DND-41 (cell line): ENCODE measurements around the gene DNAI7.

Experiments used
- ATAC-seq: fragments of 200-7000 bp; cut with Tn5 transposase; 3 replicates; pipeline ENCODE4 v1.9.1; 2021; ENCODE audit warnings: low read depth; ENCODE audit not compliant: insufficient read depth
- DNase-seq: peaks from one replicate; pipeline ENCODE4 v3.0.0-alpha.2; 2020
- H2AFZ ChIP-seq: 2 replicates; pipeline ENCODE4 v1.6.0; 2012; ENCODE audit warnings: low read depth, low read length
- H3K27ac ChIP-seq: 2 replicates; pipeline ENCODE4 v1.5.1; 2012; ENCODE audit warnings: low read length, inconsistent platforms
- H3K27me3 ChIP-seq: fragments of 200-600 bp; sonication (generic); 2 replicates; pipeline ENCODE4 v1.6.0; 2012; ENCODE audit warnings: low read length, mild to moderate bottlenecking, inconsistent platforms; ENCODE audit not compliant: insufficient read depth, poor library complexity
- H3K36me3 ChIP-seq: 2 replicates; pipeline ENCODE4 v1.5.1; 2012; ENCODE audit warnings: low read length, inconsistent platforms; ENCODE audit not compliant: insufficient read depth
- H3K4me1 ChIP-seq: 2 replicates; pipeline ENCODE4 v1.5.1; 2012; ENCODE audit warnings: mild to moderate bottlenecking, low read length; ENCODE audit not compliant: insufficient read depth
- H3K4me2 ChIP-seq: 2 replicates; pipeline ENCODE4 v1.6.0; 2012; ENCODE audit warnings: mild to moderate bottlenecking, moderate library complexity, low read length, inconsistent platforms; ENCODE audit not compliant: insufficient read depth
- H3K4me3 ChIP-seq, 2 experiments: fragments of 200-600 bp in 1 of 2; shearing (Covaris generic) in 1 of 2; 2 replicates each; pipeline ENCODE4 v1.5.1; 2012 to 2016; ENCODE audit warnings: inconsistent platforms in 2 of 2, low read length in 2 of 2, mild to moderate bottlenecking in 2 of 2, low read depth in 1 of 2, moderate library complexity in 1 of 2
- H3K79me2 ChIP-seq: 2 replicates; pipeline ENCODE4 v1.6.0; 2012; ENCODE audit warnings: low read length, inconsistent platforms; ENCODE audit not compliant: insufficient read depth
- H3K9ac ChIP-seq: 2 replicates; pipeline ENCODE4 v1.6.0; 2012; ENCODE audit warnings: low read depth, mild to moderate bottlenecking, inconsistent platforms, low read length, moderate library complexity
- H3K9me3 ChIP-seq: 2 replicates; pipeline ENCODE4 v1.5.1; 2012; ENCODE audit warnings: low read length, moderate library complexity, mild to moderate bottlenecking, inconsistent platforms; ENCODE audit not compliant: insufficient read depth, severe bottlenecking
- H4K20me1 ChIP-seq: 2 replicates; pipeline ENCODE4 v1.6.0; 2012; ENCODE audit warnings: low read length; ENCODE audit not compliant: insufficient read depth
- CTCF ChIP-seq: IDR thresholded peaks from 2 replicates; pipeline ENCODE4 v1.5.1; 2012; ENCODE audit warnings: borderline replicate concordance, low read length, moderate library complexity, mild to moderate bottlenecking; ENCODE audit not compliant: poor library complexity, severe bottlenecking; ENCODE audit errors: extremely low read depth
- EZH2 ChIP-seq: IDR thresholded peaks from 3 replicates; pipeline ENCODE4 v1.6.1; 2012; ENCODE audit warnings: borderline replicate concordance, low read depth, mild to moderate bottlenecking, moderate library complexity, low read length, inconsistent platforms; ENCODE audit not compliant: severe bottlenecking

Gene DNAI7

GRCh38 chr12:25071366-25071765, 123.6 kb downstream of the DNAI7 start:
- H4K20me1 ChIP-seq: no peaks in the 10 kb centered on the region
- no peak overlapping the region for H3K9ac ChIP-seq
- no peak overlapping the region for H3K27ac ChIP-seq
- no peak overlapping the region for H2AFZ ChIP-seq
- ATAC-seq (no peak), DNase-seq (no peak)
- H3K4me2 ChIP-seq: no peak overlapping the region
- TF ChIP-seq EZH2 (no peak), CTCF (no peak)
- H3K36me3 ChIP-seq: peaks cover 65% of the 10 kb centered on the region
- H3K9me3 ChIP-seq: no peaks in the 10 kb centered on the region
- no peaks in the 10 kb centered on the region for H3K79me2 ChIP-seq
- no peaks in the 10 kb centered on the region for H3K4me1 ChIP-seq
- no peak overlapping the region for H3K4me3 ChIP-seq
- H3K27me3 ChIP-seq: no peaks in the 10 kb centered on the region

- no peak overlapping the region for H3K4me2 ChIP-seq
- TF ChIP-seq CTCF: no peak
- TF ChIP-seq EZH2: no peak
- ATAC-seq (no peak), DNase-seq (no peak)
- no peaks in the 10 kb centered on the region for H4K20me1 ChIP-seq
- H3K79me2 ChIP-seq: no peaks in the 10 kb centered on the region
- no peaks in the 10 kb centered on the region for H3K9me3 ChIP-seq
- H3K27ac ChIP-seq: no peak overlapping the region
- peaks cover 85% of the 10 kb centered on the region for H3K36me3 ChIP-seq
- H3K4me1 ChIP-seq: no peaks in the 10 kb centered on the region
- no peak overlapping the region for H3K9ac ChIP-seq
- no peak overlapping the region for H3K4me3 ChIP-seq
- H2AFZ ChIP-seq: no peak overlapping the region
- no peaks in the 10 kb centered on the region for H3K27me3 ChIP-seq
Measured at GRCh38 chr12:25069224-25069623, 125.7 kb downstream of the DNAI7 start.

GRCh38 chr12:25065035-25065434, 129.9 kb downstream of the DNAI7 start:
- Histone ChIP-seq H3K79me2 (peaks cover 20% of the 10 kb centered on the region), H3K4me2 (no peak overlapping the region), H3K36me3 (peaks cover 64% of the 10 kb centered on the region), H4K20me1 (no peaks in the 10 kb centered on the region), H2AFZ (no peak overlapping the region), H3K27me3 (no peaks in the 10 kb centered on the region), H3K4me3 (no peak overlapping the region), H3K27ac (no peak overlapping the region), H3K9ac (no peak overlapping the region), H3K4me1 (no peaks in the 10 kb centered on the region), H3K9me3 (no peaks in the 10 kb centered on the region)
- DNase-seq (no peak), ATAC-seq (no peak)
- TF ChIP-seq EZH2 (no peak), CTCF (no peak)
